ENCODE results near the gene PARK7.

PARK7 gene

GRCh38 chr1:8018492-8019228 lies 57.1 kb downstream of the PARK7 start:
- Histone ChIP-seq H4K20me1 (ENCODE audit: low read depth, low read length) (no peaks in the 10 kb centered on the region), H3K9me2 (replicated peaks; ENCODE audit: insufficient read depth, low read length) (no peaks in the 10 kb centered on the region), H3K36me3 (ENCODE audit: low read length) (no peaks in the 10 kb centered on the region), H3K9me3 (ENCODE audit: insufficient read depth, low read length) (no peaks in the 10 kb centered on the region), H3K27me3 (ENCODE audit: low read length) (no peaks in the 10 kb centered on the region), H3K9ac (ENCODE audit: low read length) (no peak overlapping the region), H3K27ac (ENCODE audit: low read depth, low read length) (no peak overlapping the region), H3K79me2 (ENCODE audit: insufficient read depth, low read length) (no peaks in the 10 kb centered on the region), H3F3A (ENCODE audit: insufficient read depth) (no peaks in the 10 kb centered on the region), H3K4me3 (ENCODE audit: insufficient read depth, low read length, poor library complexity, severe bottlenecking) (no peak overlapping the region), H2AFZ (ENCODE audit: low read depth, low read length, severe bottlenecking) (no peak overlapping the region), H3K4me2 (ENCODE audit: low read depth, low read length, poor library complexity, severe bottlenecking) (no peak overlapping the region)
- TF ChIP-seq, protein P1, sequence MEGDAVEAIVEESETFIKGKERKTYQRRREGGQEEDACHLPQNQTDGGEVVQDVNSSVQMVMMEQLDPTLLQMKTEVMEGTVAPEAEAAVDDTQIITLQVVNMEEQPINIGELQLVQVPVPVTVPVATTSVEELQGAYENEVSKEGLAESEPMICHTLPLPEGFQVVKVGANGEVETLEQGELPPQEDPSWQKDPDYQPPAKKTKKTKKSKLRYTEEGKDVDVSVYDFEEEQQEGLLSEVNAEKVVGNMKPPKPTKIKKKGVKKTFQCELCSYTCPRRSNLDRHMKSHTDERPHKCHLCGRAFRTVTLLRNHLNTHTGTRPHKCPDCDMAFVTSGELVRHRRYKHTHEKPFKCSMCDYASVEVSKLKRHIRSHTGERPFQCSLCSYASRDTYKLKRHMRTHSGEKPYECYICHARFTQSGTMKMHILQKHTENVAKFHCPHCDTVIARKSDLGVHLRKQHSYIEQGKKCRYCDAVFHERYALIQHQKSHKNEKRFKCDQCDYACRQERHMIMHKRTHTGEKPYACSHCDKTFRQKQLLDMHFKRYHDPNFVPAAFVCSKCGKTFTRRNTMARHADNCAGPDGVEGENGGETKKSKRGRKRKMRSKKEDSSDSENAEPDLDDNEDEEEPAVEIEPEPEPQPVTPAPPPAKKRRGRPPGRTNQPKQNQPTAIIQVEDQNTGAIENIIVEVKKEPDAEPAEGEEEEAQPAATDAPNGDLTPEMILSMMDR (IDR thresholded peaks at IDR 0.05; ENCODE audit: insufficient read depth, low read length, poor library complexity, severe bottlenecking): no peak
- TF ChIP-seq EZH2phosphoT487 (conservative IDR thresholded peaks at IDR 0.05; ENCODE audit: low read length): no peak

DNA sequence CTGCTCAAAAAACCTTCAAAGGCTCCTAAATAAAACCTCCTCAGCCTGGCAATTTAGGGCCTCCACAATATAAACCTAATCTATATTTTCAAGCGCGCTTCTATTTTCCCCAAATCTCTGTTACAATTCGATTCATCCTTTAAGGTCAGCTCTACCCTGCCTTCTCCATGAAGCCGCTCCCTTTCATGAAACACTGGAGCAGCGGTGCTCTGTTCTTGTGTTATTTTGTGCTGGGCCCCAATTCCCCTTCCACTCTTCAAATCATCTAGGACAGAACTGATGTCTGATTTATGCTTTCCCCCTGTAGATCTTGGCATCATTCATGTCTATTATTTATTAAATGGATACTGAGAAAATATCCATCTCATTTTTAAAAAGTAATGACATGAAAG lies 57.7 kb downstream of the PARK7 start:
- H3K79me2 ChIP-seq (ENCODE audit: insufficient read depth, low read length): no peaks in the 10 kb centered on the region
- no peaks in the 10 kb centered on the region for H4K20me1 ChIP-seq (ENCODE audit: low read depth, low read length)
- H2AFZ ChIP-seq (ENCODE audit: low read depth, low read length, severe bottlenecking): no peak overlapping the region
- TF ChIP-seq, protein P1 (IDR thresholded peaks at IDR 0.05; ENCODE audit: insufficient read depth, low read length, poor library complexity, severe bottlenecking): no peak
- no peak for TF ChIP-seq EZH2phosphoT487 (conservative IDR thresholded peaks at IDR 0.05; ENCODE audit: low read length)
- no peaks in the 10 kb centered on the region for H3F3A ChIP-seq (ENCODE audit: insufficient read depth)
- no peak overlapping the region for H3K4me3 ChIP-seq (ENCODE audit: insufficient read depth, low read length, poor library complexity, severe bottlenecking)
- H3K36me3 ChIP-seq (ENCODE audit: low read length): no peaks in the 10 kb centered on the region
- H3K27ac ChIP-seq (ENCODE audit: low read depth, low read length): no peak overlapping the region
- H3K27me3 ChIP-seq (ENCODE audit: low read length): no peaks in the 10 kb centered on the region
- H3K4me2 ChIP-seq (ENCODE audit: low read depth, low read length, poor library complexity, severe bottlenecking): no peak overlapping the region
- no peaks in the 10 kb centered on the region for H3K9me2 ChIP-seq (replicated peaks; ENCODE audit: insufficient read depth, low read length)
- no peak overlapping the region for H3K9ac ChIP-seq (ENCODE audit: low read length)
- H3K9me3 ChIP-seq (ENCODE audit: insufficient read depth, low read length): no peaks in the 10 kb centered on the region

DNA sequence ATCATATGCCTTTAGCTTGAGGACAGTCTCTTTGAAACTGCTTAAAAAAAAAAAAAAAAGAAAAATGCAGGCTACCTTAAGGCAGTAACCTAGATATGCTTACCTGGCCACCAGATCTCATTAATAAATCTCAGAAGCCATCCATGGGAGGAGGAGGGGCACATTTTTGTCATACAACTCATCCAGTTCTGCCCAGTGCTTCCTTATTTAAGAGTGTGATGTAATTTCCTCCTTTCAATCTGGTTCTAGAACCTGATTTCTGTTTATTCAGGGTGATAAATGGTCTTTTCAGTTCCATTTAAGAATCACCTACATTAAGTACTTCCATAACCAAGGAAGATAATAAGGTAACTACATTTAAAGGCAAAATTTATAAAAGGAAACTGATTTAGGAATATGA lies 58.5 kb downstream of the PARK7 start:
- no peaks in the 10 kb centered on the region for H3K9me2 ChIP-seq (replicated peaks; ENCODE audit: insufficient read depth, low read length)
- H4K20me1 ChIP-seq (ENCODE audit: low read depth, low read length): no peaks in the 10 kb centered on the region
- no peak overlapping the region for H3K9ac ChIP-seq (ENCODE audit: low read length)
- H3F3A ChIP-seq (ENCODE audit: insufficient read depth): no peaks in the 10 kb centered on the region
- H2AFZ ChIP-seq (ENCODE audit: low read depth, low read length, severe bottlenecking): no peak overlapping the region
- no peak overlapping the region for H3K27ac ChIP-seq (ENCODE audit: low read depth, low read length)
- H3K79me2 ChIP-seq (ENCODE audit: insufficient read depth, low read length): no peaks in the 10 kb centered on the region
- H3K27me3 ChIP-seq (ENCODE audit: low read length): no peaks in the 10 kb centered on the region
- H3K9me3 ChIP-seq (ENCODE audit: insufficient read depth, low read length): no peaks in the 10 kb centered on the region
- no peak for TF ChIP-seq EZH2phosphoT487 (conservative IDR thresholded peaks at IDR 0.05; ENCODE audit: low read length)
- TF ChIP-seq, protein P1 (IDR thresholded peaks at IDR 0.05; ENCODE audit: insufficient read depth, low read length, poor library complexity, severe bottlenecking): no peak
- no peak overlapping the region for H3K4me3 ChIP-seq (ENCODE audit: insufficient read depth, low read length, poor library complexity, severe bottlenecking)
- H3K4me2 ChIP-seq (ENCODE audit: low read depth, low read length, poor library complexity, severe bottlenecking): no peak overlapping the region
- no peaks in the 10 kb centered on the region for H3K36me3 ChIP-seq (ENCODE audit: low read length)

All from SU-DHL-6 (cell line).